Tibial nerve (tissue), 4 donors: ENCODE measurements around the gene GRIA1.

ENCODE experiments used
- CTCF ChIP-seq, 5 experiments: fragments of 200-600 bp in 3 of 5; fragments of 450-650 bp in 2 of 5; sonication (generic) in 3 of 5; IDR thresholded peaks; one replicate each; pipeline ENCODE4 v1.5.1; 2016 to 2019; ENCODE audit warnings: antibody characterized with exemption in 5 of 5, mild to moderate bottlenecking in 3 of 5, moderate library complexity in 2 of 5
- EP300 ChIP-seq, 2 donors: sonication (generic); formaldehyde crosslinking; IDR thresholded peaks; one replicate each; pipeline ENCODE4 v1.6.1; 2017; ENCODE audit warnings: antibody characterized with exemption in 2 of 2, mild to moderate bottlenecking in 1 of 2
- POLR2A ChIP-seq, 2 donors: fragments of 450-650 bp; IDR thresholded peaks; one replicate each; pipeline ENCODE4 v1.6.1; 2017; ENCODE audit warnings: antibody characterized with exemption in 2 of 2, mild to moderate bottlenecking in 2 of 2, moderate library complexity in 2 of 2

DNA sequence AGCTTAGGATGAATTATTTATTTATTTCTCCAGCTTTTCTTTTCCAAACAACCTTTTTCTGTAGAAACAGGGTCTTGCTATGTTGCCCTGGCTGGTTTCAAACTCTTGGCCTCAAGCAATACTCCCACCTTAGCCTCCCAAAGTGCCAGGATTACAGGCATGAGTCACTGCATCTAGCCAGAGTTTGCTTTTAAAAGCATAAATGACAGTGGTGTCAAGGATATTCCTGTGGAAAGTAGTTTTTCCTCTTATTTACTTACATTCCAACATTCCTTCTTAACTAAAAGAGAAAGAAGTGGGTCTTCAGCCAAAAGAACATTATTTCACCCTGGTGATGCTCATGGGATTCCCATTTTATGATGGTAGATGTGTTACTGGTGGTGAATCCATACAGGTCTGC is 62.4 kb downstream of the GRIA1 start:
- TF ChIP-seq POLR2A (IDR thresholded peaks at IDR 0.05) = no peak
- no peak for TF ChIP-seq CTCF (IDR thresholded peaks at IDR 0.05)
- no peak for TF ChIP-seq EP300 (IDR thresholded peaks at IDR 0.05)
